Epidermal melanocyte (primary cell): Measurements from ENCODE around the gene SETD5.
A peak's percentile ranks its signal among the peaks of the same experiment; 100 is the strongest.

Experiments
- DNase-seq: peaks from one replicate; pipeline ENCODE4 v3.0.0; 2011; ENCODE audit warnings: low spot score; ENCODE audit not compliant: insufficient read length

SETD5 gene, protein sequence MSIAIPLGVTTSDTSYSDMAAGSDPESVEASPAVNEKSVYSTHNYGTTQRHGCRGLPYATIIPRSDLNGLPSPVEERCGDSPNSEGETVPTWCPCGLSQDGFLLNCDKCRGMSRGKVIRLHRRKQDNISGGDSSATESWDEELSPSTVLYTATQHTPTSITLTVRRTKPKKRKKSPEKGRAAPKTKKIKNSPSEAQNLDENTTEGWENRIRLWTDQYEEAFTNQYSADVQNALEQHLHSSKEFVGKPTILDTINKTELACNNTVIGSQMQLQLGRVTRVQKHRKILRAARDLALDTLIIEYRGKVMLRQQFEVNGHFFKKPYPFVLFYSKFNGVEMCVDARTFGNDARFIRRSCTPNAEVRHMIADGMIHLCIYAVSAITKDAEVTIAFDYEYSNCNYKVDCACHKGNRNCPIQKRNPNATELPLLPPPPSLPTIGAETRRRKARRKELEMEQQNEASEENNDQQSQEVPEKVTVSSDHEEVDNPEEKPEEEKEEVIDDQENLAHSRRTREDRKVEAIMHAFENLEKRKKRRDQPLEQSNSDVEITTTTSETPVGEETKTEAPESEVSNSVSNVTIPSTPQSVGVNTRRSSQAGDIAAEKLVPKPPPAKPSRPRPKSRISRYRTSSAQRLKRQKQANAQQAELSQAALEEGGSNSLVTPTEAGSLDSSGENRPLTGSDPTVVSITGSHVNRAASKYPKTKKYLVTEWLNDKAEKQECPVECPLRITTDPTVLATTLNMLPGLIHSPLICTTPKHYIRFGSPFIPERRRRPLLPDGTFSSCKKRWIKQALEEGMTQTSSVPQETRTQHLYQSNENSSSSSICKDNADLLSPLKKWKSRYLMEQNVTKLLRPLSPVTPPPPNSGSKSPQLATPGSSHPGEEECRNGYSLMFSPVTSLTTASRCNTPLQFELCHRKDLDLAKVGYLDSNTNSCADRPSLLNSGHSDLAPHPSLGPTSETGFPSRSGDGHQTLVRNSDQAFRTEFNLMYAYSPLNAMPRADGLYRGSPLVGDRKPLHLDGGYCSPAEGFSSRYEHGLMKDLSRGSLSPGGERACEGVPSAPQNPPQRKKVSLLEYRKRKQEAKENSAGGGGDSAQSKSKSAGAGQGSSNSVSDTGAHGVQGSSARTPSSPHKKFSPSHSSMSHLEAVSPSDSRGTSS (N-terminal part only)

DNA sequence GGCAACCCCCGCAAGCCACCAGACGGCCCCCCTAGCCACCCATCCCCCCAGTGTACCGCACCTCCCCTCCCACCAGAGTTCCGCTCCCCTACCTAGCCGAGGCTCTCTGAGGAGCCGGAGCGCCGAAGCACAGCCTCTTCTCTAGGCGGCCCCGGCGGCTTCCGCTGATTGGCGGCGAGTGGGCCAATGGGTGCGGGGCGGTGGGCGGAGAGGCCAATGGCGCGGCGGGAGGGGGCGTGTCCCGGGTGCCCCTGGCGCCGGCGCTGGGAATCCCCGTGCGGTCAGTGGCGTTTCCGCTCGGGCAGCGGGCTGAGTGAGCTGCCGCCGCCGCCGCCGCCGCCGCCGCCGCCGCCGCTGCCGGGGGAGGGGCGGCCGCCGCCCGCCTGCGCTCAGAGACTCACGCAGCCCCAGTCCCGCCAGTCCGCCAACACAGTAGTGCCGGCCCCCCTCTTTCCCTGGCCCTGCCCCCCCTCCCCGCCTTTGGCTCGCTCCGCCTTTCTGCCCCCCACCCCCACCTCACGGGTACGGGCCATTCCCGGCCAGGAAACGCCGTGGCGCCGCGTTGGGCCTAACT, at the start of gene SETD5:
SETD5 (plus strand) TSS at position 284 of the 574 bp plus-strand sequence. CDS start 31,324 bp downstream, outside the sequence.
- DNase-seq, result peak; percentile 78

DNA sequence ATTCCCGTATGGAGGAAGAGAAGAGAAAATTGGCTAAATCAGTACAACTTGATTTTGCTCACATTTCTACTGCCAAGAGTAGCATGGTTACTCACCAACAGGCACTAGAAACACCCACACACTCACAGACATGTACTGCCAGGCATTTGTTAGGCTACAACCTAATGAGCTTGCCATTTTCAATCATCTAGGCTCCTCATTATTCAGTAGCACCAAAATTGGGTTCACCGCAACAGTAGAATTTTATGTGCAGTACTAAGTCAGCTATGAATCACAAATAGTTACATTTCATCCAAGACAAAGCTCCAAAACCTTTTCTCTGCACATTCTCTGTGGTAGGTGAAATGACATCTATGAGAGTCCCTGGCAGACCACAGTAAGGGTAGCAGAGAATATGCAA, 49.5 kb upstream of the SETD5 start:
- DNase-seq, result no peak

DNA sequence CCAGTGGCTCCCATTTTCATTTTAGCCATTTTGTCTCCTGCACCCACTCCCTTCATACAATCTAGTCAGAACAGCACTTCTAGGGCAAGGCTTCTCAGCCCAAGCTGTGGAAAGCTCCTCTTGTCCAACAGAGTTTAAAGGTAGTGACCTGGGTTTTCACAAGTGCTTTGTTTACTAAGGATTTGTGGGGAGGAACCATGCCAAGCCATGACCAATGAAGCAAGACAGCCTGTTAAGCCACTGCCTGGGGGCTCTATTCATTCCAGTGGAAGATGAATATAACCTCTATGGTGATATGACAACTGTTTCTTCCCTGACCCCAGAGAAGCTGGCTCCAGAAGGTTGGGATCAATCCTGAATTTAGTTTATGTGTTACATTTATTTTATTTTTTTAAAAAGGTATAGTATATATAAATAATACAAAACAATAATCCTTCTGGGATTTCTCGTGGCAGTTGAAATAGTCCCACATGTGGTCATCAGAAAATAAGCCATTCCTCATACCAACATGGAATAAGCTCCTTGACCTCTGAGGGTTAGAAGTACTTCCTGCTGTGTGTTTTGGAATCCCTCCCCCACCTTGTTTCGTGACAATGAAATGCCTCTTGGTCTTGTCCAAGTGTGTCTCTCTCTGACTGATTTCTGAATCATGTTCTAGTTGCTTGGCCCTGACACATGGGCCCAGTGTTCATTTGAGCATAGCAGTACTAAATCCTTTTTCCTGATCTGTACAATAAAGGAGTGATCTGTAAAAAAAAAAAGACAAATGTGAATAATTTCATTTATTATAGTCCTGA, 47.9 kb upstream of the SETD5 start:
- no peak for DNase-seq

DNA sequence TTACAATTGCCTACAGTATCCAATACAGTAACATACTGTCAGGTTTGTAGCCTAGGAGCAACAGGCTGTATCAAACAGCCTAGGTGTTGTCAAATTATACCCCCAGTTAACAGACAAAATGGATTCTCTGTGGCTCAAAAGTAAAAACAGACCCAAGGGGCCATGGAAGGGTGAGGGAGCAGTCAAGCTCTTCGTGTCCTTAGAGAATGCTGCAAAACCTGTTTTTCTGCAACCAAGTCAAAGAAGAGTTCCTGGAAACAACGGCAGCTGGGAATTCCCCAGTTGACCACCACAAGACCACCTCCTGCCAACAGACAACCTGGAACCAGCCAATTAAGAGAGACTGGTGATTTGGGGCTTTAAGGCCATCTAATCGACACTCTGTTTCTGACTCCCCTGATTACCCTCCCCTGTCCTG, 45.7 kb upstream of the SETD5 start:
- DNase-seq, result no peak

DNA sequence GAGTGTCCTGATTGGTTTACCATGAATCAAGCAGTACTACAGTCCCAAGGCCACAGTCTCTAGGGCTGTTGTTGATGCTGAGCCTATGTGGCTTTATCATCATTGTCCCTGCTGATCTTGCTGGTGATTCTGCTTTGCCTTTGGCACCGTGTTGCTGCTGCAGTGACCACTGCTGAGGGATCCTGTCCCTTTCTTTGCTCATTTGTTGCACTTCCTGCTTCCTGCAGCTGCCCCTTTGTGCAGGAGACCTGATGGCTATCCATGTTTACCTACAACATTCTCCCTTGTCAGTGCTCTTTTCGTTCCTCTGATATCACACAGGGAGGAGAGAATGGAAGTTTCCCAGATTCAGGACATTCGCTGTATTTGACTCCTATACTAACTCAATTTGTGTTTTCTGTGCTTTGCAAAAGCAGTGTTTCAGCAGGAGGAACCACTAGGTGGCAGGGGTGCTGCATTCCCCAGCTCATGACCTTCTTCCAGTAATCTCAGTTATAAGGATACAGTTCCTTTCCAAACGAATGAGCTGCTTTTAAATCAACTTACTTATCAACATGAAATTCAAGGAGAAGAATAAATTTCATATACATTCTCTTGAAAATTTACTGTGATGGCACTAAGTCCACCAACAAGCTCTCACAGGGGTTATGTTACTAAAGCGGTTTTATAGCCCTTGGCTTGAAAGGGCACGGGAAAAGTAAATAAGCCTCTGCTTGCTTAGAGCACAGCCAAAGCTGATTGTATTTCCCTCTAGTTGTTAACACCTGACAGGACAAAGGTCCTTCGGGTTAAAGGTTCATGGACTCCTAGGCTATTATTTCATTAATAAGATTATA, 44.3 kb upstream of the SETD5 start:
- peak; percentile 80 for DNase-seq

DNA sequence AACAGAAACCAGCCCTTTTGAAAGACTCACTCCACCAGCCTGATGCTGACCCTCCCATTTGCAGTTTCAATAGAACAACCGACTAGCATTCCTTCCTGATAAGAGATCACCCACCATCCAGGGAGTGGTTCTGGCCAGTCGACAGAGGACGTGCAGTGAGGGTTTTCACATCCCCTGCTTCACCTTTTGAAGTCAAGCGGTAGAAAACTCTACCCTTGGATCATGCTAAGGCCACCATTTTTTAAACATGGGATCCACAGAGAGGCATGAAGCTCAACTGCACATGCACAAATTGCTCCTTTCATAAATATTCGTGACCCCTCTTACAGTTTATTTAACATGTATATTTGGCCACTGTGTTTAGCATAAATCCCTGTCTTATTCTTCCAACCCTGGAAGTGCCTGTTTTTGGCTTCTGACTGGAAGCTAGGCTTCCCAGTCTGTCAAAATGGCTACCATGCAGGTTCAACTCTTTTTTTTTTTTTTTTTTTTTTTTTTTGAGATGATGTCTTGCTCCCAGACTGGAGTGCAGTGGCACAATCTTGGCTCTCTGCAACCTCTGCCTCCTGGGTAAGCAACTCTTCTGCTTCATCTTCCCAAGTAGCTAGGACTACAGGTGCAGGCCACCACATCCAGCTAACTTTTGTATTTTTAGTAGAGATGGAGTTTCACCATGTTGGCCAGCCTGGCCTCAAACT, 35.6 kb upstream of the SETD5 start:
- DNase-seq, result no peak

DNA sequence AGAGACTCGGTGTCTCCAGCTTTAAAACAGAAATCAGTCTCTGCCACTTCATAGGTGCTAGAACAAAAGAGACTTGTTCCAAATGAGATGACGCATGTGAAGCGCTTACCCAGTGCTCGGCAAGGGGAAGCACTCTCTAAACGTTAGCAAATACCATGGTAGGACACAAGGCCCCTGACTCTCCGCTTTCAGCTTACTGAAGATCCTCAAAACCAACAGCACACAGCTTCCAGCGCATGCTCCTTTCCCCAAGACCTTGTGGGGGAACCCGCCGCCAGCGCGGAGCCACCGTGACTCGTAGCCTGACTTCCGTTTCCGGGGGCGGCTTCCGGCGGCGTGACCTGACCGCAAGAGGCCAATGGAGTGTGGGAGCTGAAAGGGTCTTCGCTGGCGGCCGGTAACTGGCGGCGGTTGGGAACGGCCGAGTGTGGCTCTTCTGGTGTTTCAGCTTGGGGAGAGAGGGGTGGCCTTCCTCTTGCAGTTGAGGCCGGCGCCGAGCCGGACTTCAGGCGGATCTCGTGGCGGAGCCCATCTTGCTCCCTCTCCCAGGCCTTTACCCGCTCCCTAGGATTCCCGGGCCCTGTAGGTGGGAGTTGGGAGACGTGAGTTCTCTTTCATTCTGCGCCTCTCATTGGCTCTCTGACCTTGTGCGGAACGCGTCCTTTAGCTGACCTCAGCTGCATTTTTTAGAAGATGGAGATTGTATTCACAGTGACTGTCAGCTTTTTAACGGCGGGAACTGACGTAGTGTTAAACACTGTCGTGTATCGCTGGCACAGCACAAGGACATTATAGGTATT, 34.5 kb upstream of the SETD5 start, which contains the start of gene THUMPD3:
THUMPD3 (plus strand) TSS at position 324 of the 800 bp plus-strand sequence. CDS start 2,015 bp downstream, outside the sequence.
- peak; percentile 83 for DNase-seq

DNA sequence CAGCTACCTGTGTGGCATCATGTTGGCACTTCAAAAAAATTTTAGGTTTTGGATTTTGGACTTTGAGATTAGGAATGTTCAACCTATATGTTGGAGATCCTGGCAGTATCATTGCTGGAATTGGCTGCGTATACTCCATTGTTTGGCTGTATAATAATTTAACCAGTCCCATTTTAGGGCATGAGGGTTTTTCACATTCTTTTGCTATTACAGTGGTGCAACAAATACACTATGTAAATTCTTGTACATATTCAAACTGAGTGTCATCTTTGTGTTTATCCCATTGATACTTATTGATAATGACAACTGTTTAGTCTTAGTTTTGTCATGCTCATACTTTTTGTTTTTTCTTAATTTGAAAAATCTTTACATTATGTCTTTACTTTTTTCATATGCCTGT, 27.9 kb upstream of the SETD5 start:
- DNase-seq, result no peak

DNA sequence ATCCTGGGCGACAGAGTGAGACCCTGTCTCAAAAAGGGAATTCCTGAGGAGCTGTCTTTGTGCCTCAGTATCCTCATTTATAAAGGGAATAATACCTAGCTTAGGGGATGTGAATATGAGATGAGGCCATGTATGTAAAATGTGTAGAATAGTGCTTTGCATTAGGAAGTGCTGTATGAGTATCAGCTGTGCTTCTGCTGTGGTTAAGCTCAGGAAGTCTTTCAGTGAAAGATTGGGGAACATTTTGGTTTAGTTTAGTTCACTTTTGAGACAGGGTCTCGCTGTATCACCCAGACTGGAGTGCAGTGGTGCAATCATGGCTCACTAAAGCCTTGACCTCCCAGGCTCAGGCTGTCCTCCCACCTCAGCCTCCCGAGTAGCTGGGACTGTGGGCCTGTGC, 23.9 kb upstream of the SETD5 start:
- no peak for DNase-seq

DNA sequence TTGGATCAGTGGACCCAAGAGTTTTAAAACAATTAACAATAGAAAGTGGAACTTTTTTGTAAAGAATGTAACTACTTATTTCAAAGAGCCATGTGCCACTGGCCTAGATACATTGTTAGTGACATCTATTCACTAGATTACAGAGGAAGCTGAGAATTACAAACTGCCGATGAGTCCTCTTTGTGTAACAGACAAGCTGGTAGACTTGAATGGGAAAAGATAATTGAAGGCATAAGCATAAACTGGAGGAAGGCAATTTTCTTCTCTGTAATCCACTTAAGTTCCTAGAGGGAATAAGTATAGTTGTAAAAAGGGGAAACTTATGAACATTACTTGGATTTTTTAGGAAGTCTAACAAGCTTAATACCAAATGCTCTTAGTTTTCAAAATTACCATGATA, 19.4 kb upstream of the SETD5 start:
- DNase-seq, result no peak

DNA sequence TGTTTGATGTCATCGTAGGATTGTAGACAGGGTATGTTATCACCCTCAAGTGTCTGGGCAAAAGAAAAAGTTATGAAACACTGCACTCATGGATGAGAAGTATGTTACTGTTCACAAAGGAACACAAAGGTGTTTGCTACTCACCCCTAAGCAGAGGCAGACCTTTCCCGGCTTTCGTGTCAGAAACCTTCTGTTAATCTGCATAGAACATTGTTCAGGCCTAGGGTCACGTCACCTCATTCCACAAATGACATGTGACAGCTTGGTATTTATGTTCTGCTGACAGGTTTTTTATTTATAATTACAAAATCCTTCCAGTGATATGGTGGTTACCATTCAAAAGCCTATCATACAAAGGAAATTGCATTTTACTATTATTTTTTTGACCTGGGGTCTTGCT, 18.1 kb upstream of the SETD5 start:
- DNase-seq, result no peak

DNA sequence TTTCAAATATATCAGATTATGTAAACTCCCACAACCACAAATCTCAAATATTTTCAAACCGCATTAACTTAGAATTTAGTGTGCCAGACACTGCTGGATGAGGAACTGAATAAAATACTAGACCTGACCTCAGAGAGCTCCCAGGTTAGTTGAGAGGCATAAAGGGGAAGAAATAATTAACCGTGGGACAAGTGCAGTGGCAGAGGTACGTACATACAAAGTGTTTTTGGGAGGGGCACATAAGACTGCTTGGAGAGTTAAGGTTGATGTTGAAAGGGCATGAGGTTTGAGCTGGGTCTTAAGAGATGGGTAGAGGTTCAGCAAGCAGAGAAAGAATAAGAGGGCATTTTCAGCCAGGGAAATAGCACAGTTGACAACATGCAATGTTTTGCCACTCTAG, 17.4 kb upstream of the SETD5 start:
- no peak for DNase-seq

DNA sequence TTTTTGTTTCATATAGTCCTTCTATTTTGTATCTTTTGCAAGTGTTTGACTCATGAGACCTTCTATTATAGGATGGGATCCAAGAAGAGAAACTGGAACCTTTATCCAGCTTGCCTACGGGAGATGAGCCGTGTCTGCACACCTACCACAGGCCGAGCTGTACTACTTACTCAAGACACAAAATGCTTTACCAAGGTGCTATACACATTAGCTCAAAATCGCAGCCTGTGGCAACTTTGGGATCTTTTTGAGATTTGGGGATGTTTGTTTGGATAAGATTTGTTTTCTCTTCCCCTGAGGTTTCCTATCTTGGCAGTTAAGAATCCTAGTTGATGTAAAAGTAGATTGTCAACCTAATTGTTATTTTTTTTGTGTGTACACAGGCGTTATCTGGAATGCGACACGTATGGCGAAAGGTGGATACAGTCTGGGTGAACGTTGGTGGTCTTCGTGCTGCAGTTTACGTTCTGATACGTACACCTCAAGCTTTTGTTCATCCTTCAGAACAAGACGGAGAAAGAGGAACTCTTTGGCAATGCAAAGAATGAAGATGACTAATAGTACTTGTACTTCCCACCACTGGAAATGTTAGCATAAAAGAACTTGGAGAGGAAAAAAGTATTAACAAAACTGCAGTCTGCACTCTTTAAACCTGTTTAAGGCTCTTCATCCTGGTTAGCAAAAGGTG, 13.1 kb upstream of the SETD5 start:
- no peak for DNase-seq

DNA sequence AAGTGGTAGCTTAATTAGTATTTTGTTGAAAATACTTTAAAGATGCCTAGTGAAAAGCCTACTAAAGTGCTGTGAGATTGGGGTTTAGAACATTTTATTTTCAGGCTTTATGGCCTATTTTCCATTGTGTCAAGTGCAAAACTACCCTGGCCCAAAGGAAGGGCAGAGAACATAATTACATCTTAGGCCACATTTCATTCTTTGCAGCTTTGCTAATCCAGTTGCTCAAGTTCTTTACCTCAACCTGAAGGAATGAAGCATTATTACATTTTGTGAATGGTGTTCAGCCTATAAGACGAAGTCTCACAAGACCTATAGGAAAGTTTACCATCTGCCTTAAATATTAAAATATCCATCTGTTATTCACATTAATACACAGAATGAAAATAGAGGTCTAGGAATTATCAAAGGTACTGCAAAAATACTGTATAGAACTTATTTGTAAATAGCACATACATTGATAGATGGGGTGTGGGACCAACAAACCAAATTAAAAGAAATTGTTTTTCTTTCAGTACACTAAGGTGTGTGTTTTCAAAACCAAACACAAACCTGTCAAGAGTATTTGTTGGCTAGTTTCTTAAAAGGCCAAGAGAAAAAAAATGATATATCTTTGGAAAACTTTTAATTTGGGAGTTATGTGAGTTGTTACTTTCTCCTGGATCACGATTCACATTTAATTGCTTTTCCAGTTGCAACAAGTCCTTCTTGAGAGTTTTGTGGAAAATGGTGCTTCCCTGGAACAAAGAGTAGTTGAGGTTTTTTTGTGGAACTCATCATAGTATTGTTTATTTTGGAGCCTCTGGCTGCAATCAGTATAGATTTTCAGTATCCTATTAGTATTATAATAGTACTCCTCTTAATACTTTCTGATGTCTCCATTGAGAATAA, 12.0 kb upstream of the SETD5 start:
- DNase-seq, result no peak

DNA sequence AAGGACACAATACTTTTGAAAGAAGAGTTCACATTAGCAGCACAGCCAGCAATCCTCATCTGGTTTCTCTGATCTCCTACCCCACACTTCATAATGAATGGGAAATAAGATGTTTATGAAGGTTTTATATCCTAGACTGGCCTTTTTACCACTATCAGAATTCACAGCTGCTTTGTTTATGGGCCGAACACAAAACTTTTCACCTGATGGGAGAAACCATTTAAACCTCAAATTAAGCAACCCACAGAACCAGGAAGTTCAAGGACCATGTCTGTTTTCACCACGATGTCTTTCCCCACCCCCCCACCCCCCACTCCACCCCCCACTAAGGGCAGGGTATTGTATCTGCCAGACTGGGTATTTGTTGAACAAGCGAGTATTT, 11.3 kb upstream of the SETD5 start:
- DNase-seq, result no peak

DNA sequence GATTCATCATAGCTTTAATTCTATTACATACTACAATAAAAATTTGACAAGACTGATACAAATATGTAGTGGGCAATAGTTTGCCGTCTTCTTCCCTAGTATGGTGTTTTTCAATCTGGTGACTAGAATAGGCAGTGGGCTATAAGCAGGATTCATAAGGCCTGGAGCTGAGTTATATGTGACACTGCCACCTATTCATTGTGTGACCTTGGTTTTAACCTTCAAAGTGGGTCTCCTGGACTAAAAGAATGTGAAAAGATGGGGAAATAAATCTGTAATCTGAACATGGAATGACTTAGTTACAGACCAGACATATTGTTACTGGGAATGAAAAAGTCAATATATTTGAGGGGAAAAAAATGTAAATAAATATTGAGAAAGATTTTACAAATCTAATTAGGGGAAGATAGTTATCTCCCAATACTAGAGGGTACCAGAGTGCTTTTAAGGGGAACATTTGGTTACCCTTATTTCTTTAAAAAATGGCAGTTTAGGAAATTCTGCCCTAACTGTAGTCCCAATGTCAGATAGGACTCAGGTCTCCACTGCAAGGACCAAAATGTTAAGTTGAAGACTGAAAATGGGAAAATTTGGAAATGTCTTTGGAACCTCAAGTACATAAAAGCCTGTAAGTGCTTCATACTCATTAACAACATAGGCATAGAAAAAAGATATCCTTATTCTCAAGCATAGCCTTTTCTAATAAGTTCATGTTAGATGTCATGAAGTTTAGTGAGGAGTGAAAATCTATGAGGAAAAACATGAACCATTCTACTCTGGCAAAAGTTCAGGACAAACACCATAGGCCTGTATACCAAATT, 10.7 kb upstream of the SETD5 start:
- no peak for DNase-seq
